ENCODE results near the gene SLC12A8.

DNA sequence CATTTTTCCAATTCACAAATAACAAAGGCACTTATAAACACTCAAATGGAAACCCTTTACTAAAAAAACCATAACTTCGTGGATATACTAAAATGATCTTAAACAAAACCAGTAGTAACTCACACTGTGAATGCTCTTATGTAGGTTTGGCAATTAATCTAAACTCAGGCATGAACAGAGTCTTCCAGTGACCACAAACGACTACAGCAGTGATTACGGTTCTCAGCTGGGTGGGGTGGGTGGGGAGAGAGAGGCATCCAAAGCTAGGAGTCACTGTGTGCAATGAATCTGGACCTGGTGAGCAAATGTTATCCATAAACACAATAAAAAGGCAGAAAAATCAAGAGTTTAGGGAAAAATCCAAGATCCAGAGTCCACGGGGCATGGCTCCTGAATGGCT lies 21.3 kb downstream of the SLC12A8 start:
- TF ChIP-seq, protein P1, sequence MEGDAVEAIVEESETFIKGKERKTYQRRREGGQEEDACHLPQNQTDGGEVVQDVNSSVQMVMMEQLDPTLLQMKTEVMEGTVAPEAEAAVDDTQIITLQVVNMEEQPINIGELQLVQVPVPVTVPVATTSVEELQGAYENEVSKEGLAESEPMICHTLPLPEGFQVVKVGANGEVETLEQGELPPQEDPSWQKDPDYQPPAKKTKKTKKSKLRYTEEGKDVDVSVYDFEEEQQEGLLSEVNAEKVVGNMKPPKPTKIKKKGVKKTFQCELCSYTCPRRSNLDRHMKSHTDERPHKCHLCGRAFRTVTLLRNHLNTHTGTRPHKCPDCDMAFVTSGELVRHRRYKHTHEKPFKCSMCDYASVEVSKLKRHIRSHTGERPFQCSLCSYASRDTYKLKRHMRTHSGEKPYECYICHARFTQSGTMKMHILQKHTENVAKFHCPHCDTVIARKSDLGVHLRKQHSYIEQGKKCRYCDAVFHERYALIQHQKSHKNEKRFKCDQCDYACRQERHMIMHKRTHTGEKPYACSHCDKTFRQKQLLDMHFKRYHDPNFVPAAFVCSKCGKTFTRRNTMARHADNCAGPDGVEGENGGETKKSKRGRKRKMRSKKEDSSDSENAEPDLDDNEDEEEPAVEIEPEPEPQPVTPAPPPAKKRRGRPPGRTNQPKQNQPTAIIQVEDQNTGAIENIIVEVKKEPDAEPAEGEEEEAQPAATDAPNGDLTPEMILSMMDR (IDR thresholded peaks at IDR 0.05) = no peak
- no peak for TF ChIP-seq POLR2A (IDR thresholded peaks at IDR 0.05)
- no peak for TF ChIP-seq POLR2AphosphoS5 (IDR thresholded peaks at IDR 0.05)
